Keratinocyte (primary cell): Measurements from ENCODE around the gene ADAT2.

Experiments
- CTCF ChIP-seq, 3 experiments: IDR thresholded peaks in 1 of 3; conservative IDR thresholded peaks in 1 of 3; optimal IDR thresholded peaks in 1 of 3; 2 replicates in 2 of 3; 3 replicates in 1 of 3; pipeline versions ENCODE3 to v1.5.1; 2011; ENCODE audit warnings: low read length in 3 of 3, mild to moderate bottlenecking in 3 of 3, moderate library complexity in 2 of 3, control low read depth in 1 of 3, inconsistent platforms in 1 of 3; ENCODE audit not compliant: insufficient read depth in 2 of 3; ENCODE audit errors: extremely low read depth in 1 of 3
- EZH2 ChIP-seq: IDR thresholded peaks from one replicate; pipeline ENCODE4 v1.6.1; 2012; ENCODE audit warnings: inconsistent platforms, mild to moderate bottlenecking, low read length, moderate library complexity

- TF ChIP-seq CTCF (optimal IDR thresholded peaks at IDR 0.05 in 1 of 3, IDR thresholded peaks at IDR 0.05 in 1 of 3, conservative IDR thresholded peaks at IDR 0.05 in 1 of 3; ENCODE audit: extremely low read depth in 1 of 3, insufficient read depth in 2 of 3, low read length in 3 of 3) (no peak), EZH2 (no peak)
These were observed 612 bp downstream of the ADAT2 start for GRCh38 chr6:143449714-143450452.
